ENCODE results near the gene SLC35B2.

The SLC35B2 gene

GRCh38 chr6:44251576-44252524 lies 5.5 kb downstream of the SLC35B2 start:
- no peak for DNase-seq

DNA sequence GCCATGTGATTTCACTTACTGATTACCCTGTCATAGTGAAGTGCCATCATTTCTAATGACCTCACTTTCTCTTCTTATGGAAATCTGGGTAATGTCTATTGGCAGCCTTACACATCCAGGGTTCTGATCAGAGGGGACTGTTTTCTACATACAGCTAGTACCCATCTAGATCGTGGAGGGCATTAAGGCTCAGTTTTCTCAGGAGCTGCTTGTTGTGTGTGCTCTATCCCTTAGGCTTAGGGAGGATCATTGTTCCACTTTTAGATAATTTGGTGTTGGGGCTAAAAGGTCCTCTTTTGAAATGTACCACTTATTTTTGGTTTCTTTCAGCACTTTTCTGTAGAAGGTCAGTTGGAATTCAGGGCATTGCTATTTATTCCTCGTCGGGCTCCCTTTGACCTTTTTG lies 6.6 kb downstream of the SLC35B2 start:
- DNase-seq = no peak

DNA sequence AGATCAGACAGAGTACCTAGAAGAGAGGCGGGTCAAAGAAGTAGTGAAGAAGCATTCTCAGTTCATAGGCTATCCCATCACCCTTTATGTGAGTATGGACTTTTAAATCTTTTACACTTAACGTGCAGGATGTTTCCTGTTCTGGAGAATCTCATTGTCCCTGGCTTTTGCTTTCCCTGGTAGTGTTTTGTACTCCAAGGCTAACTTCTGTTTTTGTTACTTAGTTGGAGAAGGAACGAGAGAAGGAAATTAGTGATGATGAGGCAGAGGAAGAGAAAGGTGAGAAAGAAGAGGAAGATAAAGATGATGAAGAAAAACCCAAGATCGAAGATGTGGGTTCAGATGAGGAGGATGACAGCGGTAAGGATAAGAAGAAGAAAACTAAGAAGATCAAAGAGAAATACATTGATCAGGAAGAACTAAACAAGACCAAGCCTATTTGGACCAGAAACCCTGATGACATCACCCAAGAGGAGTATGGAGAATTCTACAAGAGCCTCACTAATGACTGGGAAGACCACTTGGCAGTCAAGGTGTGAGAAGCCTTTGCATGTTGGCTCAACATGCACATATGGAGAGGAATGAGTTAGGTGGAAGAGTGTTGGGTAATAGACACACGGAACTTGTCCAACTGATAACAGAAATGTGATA lies 7.1 kb downstream of the SLC35B2 start:
- DNase-seq = no peak

DNA sequence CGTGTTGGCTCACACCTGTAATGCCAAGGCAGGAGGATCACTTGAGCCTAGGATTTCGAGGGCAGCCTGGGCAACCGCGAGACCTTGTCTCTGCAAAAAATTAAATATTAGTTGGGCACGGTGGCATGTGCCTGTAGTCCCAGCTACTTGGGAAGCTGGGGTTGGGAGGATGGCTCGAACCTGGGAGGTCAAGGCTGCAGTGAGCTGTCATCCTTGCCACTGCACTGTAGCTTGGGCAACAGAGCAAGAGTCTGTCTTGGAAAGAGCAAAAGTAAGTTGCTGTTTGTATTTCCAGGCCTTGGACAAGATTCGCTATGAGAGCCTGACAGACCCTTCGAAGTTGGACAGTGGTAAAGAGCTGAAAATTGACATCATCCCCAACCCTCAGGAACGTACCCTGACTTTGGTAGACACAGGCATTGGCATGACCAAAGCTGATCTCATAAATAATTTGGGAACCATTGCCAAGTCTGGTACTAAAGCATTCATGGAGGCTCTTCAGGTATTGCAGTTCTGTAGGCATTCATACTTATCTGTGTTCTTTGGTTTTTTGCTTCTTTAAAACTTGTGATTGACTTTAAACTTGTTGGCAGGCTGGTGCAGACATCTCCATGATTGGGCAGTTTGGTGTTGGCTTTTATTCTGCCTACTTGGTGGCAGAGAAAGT lies 8.1 kb downstream of the SLC35B2 start:
- DNase-seq = no peak

- DNase-seq = no peak
Observed at GRCh38 chr6:44248579-44248978, 8.7 kb downstream of the SLC35B2 start.

GRCh38 chr6:44247338-44248302 lies 9.7 kb downstream of the SLC35B2 start:
- peak; percentile 85 to 89 for DNase-seq

GRCh38 chr6:44246663-44247337 lies 10.5 kb downstream of the SLC35B2 start, which contains the start of gene HSP90AB1:
TSS of gene HSP90AB1 (plus strand) at chr6:44247101. CDS start at chr6:44248630, 1,529 bp downstream.
- peak; percentile 94 to 96 for DNase-seq

DNA sequence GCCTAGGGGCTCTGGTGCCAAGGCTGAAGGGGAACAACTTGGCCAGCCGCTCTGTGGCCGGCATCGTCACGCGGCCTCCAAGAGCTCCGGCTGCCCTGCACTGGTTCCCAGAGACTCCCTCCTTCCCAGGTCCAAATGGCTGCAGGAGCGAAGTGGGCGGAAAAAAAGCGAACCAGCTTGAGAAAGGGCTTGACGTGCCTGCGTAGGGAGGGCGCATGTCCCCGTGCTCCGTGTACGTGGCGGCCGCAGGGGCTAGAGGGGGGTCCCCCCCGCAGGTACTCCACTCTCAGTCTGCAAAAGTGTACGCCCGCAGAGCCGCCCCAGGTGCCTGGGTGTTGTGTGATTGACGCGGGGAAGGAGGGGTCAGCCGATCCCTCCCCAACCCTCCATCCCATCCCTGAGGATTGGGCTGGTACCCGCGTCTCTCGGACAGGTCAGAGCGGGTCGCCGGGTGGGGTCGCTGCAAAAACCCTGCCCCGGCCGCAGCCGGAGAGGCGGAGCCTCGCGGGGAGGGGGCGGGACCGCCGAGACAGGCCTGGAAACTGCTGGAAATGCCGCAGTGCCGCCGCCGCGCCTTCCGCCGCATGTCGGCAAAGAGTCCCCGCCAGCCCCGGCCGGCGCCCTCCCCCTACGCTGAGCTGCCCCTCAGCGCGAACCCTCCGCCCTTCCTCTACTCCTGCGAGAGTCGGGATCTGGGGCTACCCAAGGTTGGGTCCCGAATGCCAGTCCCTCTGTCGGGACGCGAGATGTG lies 11.2 kb downstream of the SLC35B2 start:
- DNase-seq = peak; percentile 90 to 93

DNA sequence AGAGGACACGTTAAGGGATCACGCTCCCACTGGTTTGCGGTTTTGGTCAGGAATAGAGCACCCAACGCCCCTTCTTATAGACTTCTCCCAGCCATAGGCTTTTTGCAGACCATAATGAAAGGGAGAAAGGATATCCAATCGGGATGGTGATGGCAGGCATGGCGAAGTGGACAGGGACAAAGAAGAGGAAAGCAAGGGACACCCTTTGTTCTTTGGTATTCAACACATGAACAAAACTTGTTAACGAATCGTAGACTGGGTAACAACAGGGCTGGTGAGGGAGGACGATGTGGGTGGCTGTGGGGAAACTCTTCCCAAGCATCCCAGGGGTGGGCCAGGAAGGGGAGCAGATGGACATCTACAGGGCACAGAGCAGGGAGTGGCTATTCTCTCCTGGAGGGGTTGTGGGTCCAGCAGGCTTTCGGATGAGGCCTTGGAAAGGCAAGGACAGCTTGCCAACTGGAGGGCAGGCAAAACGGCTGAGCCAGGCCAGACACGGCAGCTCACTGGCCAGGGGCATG lies 11.9 kb downstream of the SLC35B2 start:
- DNase-seq = no peak

DNA sequence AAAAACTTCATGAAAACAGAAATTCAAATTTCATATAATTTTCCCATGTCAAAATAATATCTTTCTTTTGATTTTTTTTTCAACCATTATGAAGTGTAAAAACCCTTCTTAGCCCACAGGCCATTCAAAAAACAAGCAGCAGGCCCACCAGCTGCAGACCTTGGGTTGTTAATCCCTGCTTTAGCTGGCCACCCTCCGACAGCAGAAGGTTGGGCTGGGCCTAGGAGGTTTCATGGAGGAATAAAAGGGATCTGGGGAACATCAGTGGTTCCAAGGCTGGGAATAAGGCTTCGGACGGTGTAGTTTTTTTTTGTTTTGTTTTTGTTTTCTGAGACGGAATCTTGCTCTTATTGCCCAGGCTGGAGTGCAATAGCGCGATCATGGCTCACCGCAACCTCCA lies 14.0 kb downstream of the SLC35B2 start:
- no peak for DNase-seq

GRCh38 chr6:44238687-44239350 lies 18.5 kb downstream of the SLC35B2 start:
- DNase-seq = no peak

- DNase-seq = peak; percentile 81 to 83
Observed at GRCh38 chr6:44237813-44238433, 19.4 kb downstream of the SLC35B2 start.

DNA sequence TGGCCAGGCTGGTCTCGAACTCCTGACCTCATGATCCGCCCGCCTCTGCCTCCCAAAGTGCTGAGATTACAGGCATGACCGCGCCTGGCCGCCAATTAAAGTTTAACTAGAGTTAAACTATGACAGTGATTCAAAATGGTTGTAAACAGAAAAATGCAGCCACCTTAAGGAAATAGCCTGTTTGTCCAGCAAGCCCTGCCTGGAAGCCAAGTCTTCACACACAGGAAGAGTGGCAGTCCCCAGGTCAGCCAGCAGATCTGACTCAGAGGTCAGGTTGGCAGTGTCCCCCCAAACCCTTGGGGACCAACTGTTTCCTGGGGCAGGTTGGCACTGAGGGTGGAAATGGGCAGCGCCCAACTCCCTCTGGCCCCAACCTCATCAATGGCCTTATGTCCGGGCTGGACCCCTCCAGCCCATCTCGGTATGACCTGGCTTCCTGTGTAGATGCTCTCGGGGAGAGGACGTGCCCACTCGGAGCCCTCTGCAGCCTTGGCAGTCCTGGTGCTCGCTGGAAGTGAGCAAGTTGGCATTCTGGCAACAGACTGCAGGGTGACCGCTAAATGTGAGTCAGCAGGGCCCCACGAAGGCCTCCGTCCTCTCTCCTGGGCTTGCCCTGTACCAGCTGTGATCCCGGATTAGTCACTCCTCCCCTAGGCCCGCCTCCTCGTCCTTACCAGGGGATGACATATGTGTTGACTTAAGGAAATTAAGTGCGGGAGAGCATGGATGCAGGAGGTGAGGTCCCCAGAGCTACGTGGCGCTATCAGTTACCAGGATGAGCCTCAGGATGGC lies 20.1 kb downstream of the SLC35B2 start:
- DNase-seq = peak; percentile 67 to 77

DNA sequence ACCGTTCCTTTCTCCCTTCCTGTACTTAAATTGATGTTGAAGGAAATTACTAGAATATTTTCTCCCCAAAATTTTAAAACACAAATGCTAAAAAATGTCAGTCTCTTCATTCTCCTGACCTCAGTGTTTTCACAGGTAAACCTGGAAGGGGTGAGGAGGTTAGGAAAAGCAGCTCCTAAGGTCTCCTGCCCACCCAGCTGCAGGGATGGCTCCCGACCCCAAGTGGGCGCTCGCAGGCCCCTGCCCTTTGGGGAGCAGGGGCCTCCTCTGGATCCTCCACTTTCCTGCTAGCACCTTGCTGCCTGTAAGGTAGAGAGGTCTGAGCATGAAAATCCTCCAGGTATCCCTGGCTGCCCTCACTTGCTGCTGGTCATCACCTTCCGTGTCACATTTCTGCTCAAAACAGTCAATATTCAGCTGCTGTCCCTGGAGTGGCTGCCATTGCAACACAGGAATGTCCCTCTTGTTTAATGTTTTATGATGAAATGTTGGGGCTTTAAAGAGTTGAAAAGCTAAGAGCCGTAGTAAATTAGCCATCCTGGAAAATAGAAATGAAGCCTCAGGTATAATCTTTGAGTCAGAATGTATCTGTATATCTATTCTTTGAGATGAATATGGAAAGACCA lies 21.3 kb downstream of the SLC35B2 start:
- no peak for DNase-seq

DNA sequence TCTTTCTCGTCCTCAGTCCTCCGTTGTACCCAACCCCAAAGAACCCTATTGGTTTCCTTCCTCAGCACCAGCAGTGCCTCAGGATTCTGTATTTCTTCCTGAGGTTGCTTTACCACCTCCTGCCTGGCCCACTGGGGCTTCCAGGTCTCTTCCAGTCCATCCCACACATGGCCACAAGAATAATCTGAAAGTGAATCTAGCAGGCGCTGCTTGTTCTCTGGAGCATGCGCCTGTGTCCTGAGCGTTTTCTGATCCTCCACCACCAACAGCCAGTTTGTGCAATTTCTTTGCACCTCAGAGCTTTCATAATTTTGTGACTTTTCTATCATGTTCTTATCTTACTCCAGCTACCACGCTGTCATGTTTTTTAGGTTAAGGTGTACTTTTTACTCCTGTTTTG lies 22.1 kb downstream of the SLC35B2 start:
- DNase-seq = no peak

DNA sequence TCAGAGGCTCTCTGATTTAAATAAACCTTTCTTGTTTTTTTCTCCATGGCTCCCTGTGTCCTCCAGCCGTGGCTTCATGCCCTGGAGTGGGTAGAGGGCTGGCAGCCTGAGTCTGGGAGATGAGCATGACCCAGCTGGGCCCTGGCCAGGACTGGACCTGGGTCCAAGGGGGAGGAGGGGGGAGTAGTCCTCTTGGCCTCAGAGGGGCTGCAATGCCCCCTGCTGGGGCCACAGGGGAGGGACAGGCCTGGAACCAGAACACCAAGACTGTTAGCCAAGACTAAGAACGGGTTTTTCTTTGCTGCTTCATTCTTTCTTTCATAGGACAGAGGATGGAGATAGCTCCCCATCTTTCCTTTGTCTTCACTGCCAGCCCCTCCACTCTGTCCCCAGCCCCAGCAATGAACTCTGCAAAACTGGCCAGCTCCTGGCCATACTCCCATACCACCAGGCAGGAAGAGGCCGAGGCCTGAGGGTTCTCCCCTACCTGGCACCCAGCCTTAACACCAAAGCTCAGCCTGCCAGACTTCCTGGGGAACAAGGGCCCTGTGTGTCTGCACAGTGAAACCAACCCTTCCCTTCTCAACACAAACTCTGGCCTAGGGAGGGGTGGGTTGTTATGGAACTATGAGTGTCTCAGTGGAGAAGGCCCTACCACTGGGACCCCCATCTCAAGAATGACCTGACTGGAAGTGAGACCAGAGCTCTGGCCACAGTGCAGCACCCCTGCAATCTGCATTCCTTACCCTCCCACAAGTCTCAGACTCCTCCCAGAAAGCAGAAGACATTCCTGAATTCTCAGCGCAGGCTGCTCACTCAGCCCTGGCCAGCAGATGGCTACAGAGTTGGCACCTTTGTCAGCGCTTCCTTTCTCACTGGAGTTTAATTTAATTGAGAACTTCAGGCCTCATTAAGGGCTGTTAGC lies 23.0 kb downstream of the SLC35B2 start:
- DNase-seq = no peak

- DNase-seq = no peak
Observed at GRCh38 chr6:44233567-44234100, 23.7 kb downstream of the SLC35B2 start.
